ENCODE measurements around the gene TSPYL1.

DNA sequence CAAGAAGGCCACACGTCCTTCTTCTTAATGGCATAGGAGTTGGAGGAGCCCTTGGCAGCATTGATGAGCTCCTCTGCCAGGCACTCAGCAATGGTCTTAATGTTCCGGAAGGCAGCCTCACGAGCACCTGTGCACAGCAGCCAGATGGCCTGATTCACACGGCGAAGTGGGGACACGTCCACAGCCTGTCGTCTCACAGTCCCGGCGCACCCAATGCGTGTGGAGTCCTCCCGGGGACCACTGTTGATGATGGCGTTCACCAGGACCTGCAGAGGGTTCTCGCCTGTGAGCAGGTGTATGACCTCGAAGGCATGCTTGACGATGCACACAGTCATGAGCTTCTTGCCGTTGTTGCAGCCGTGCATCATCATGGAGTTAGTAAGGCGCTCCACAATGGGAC lies 21.2 kb downstream of the TSPYL1 start:
- no peak for TF ChIP-seq JUND (IDR thresholded peaks at IDR 0.05)
- TF ChIP-seq POLR2AphosphoS5 (IDR thresholded peaks at IDR 0.05; ENCODE audit: low read depth, low read length), result no peak
- TF ChIP-seq EZH2 (IDR thresholded peaks at IDR 0.05), result no peak
- TF ChIP-seq, protein P1, sequence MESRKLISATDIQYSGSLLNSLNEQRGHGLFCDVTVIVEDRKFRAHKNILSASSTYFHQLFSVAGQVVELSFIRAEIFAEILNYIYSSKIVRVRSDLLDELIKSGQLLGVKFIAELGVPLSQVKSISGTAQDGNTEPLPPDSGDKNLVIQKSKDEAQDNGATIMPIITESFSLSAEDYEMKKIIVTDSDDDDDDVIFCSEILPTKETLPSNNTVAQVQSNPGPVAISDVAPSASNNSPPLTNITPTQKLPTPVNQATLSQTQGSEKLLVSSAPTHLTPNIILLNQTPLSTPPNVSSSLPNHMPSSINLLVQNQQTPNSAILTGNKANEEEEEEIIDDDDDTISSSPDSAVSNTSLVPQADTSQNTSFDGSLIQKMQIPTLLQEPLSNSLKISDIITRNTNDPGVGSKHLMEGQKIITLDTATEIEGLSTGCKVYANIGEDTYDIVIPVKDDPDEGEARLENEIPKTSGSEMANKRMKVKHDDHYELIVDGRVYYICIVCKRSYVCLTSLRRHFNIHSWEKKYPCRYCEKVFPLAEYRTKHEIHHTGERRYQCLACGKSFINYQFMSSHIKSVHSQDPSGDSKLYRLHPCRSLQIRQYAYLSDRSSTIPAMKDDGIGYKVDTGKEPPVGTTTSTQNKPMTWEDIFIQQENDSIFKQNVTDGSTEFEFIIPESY (IDR thresholded peaks at IDR 0.05; ENCODE audit: extremely low read depth, insufficient replicate concordance, low read length), result no peak
- TF ChIP-seq CBX3 (IDR thresholded peaks at IDR 0.05; ENCODE audit: low read depth), result no peak
- no peak for TF ChIP-seq FOSL1 (IDR thresholded peaks at IDR 0.05; ENCODE audit: low read depth)
- no peak for TF ChIP-seq ZNF274 (IDR thresholded peaks at IDR 0.05; ENCODE audit: low read depth, low read length)
- TF ChIP-seq, protein P2, sequence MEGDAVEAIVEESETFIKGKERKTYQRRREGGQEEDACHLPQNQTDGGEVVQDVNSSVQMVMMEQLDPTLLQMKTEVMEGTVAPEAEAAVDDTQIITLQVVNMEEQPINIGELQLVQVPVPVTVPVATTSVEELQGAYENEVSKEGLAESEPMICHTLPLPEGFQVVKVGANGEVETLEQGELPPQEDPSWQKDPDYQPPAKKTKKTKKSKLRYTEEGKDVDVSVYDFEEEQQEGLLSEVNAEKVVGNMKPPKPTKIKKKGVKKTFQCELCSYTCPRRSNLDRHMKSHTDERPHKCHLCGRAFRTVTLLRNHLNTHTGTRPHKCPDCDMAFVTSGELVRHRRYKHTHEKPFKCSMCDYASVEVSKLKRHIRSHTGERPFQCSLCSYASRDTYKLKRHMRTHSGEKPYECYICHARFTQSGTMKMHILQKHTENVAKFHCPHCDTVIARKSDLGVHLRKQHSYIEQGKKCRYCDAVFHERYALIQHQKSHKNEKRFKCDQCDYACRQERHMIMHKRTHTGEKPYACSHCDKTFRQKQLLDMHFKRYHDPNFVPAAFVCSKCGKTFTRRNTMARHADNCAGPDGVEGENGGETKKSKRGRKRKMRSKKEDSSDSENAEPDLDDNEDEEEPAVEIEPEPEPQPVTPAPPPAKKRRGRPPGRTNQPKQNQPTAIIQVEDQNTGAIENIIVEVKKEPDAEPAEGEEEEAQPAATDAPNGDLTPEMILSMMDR (IDR thresholded peaks at IDR 0.05 in 2 of 3, conservative IDR thresholded peaks at IDR 0.05 in 1 of 3; ENCODE audit: borderline replicate concordance in 1 of 3, insufficient read depth in 1 of 3, low read depth in 2 of 3, low read length in 2 of 3), result no peak
- no peak for TF ChIP-seq ELF1 (IDR thresholded peaks at IDR 0.05; ENCODE audit: borderline replicate concordance, low read depth)
- TF ChIP-seq, protein P3, sequence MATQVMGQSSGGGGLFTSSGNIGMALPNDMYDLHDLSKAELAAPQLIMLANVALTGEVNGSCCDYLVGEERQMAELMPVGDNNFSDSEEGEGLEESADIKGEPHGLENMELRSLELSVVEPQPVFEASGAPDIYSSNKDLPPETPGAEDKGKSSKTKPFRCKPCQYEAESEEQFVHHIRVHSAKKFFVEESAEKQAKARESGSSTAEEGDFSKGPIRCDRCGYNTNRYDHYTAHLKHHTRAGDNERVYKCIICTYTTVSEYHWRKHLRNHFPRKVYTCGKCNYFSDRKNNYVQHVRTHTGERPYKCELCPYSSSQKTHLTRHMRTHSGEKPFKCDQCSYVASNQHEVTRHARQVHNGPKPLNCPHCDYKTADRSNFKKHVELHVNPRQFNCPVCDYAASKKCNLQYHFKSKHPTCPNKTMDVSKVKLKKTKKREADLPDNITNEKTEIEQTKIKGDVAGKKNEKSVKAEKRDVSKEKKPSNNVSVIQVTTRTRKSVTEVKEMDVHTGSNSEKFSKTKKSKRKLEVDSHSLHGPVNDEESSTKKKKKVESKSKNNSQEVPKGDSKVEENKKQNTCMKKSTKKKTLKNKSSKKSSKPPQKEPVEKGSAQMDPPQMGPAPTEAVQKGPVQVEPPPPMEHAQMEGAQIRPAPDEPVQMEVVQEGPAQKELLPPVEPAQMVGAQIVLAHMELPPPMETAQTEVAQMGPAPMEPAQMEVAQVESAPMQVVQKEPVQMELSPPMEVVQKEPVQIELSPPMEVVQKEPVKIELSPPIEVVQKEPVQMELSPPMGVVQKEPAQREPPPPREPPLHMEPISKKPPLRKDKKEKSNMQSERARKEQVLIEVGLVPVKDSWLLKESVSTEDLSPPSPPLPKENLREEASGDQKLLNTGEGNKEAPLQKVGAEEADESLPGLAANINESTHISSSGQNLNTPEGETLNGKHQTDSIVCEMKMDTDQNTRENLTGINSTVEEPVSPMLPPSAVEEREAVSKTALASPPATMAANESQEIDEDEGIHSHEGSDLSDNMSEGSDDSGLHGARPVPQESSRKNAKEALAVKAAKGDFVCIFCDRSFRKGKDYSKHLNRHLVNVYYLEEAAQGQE (IDR thresholded peaks at IDR 0.05; ENCODE audit: low read depth), result no peak
- no peak for TF ChIP-seq POLR2A (IDR thresholded peaks at IDR 0.05; ENCODE audit: borderline replicate concordance, extremely low read depth, insufficient read depth, insufficient read length)
- TF ChIP-seq EZH2phosphoT487 (IDR thresholded peaks at IDR 0.05; ENCODE audit: borderline replicate concordance), result no peak
- TF ChIP-seq SIN3A (IDR thresholded peaks at IDR 0.05; ENCODE audit: low read depth), result no peak
- no peak for TF ChIP-seq RAD21 (IDR thresholded peaks at IDR 0.05; ENCODE audit: low read depth)
